ENCODE results near the gene SYF2.

SYF2 gene

DNA sequence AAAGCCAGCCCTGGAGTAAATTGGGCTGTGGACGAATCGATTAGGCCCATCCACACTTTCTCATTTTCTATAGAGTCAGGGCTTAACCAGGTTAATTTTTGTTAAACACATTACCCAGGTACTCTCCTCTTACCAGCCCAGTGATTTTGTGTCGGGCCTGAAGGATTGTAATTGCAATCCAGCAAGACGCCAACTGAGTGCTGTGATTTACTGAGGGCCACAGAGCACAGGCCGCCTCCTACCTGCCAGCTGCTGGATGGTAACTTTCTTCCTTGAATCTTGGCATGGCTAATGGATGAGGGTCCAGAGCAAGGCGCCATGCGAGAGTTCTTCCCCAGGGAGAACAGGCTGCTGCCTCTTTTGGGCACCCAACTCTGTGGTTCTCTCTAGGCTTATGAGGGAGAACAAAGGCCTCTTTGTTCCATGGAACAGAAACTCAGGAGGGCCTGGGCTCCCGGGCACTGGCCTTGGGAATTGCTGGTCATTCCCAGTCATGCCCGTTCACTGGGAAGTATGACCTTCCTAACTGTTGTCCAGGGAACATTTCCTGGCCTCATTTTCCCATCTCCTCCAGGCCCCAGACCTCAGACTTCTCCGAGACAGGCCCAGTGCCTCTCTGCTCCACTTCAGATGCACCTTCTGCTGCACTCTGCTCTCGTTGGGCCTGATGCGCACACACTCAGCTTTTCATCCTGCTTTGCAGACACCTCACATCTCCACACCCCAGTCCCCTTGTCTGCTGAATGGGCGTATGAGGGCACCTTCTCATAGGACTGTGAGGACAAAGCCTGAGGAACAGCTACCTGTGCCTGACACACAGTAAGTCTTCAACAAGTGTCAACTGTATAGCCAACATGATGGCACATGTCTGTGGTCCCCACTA, 57.3 kb downstream of the SYF2 start:
- no peak for DNase-seq (ENCODE audit: low spot score)
- TF ChIP-seq, protein P1, sequence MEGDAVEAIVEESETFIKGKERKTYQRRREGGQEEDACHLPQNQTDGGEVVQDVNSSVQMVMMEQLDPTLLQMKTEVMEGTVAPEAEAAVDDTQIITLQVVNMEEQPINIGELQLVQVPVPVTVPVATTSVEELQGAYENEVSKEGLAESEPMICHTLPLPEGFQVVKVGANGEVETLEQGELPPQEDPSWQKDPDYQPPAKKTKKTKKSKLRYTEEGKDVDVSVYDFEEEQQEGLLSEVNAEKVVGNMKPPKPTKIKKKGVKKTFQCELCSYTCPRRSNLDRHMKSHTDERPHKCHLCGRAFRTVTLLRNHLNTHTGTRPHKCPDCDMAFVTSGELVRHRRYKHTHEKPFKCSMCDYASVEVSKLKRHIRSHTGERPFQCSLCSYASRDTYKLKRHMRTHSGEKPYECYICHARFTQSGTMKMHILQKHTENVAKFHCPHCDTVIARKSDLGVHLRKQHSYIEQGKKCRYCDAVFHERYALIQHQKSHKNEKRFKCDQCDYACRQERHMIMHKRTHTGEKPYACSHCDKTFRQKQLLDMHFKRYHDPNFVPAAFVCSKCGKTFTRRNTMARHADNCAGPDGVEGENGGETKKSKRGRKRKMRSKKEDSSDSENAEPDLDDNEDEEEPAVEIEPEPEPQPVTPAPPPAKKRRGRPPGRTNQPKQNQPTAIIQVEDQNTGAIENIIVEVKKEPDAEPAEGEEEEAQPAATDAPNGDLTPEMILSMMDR (IDR thresholded peaks at IDR 0.05; ENCODE audit: borderline replicate concordance, control extremely low read depth, extremely low read depth, insufficient read depth, missing control alignments), result no peak
- in situ Hi-C loops (cut with MboI; ENCODE audit: low sequenced_read_pairs, unreplicated experiment), result no loop called here

DNA sequence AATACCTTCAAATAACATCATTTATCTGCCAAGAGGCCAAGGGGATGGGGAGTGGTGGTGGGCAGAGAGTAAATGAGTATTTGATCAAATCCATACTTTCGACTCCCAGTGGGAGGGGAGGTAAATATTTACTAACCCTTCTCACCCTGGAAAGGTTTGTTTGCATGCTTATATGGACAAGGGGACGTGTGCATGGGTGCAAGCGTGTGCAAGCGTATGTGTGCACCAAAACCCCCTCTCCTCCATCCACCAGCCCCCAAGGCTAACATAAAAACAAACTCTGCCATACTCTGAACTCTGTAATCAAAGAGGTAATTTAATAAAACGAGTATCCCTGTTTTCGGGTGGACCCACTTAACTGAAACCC, 58.0 kb downstream of the SYF2 start:
- in situ Hi-C loops (cut with MboI; ENCODE audit: low sequenced_read_pairs, unreplicated experiment), result no loop called here
- DNase-seq (ENCODE audit: low spot score), result no peak
- TF ChIP-seq, protein P1 (IDR thresholded peaks at IDR 0.05; ENCODE audit: borderline replicate concordance, control extremely low read depth, extremely low read depth, insufficient read depth, missing control alignments), result no peak

DNA sequence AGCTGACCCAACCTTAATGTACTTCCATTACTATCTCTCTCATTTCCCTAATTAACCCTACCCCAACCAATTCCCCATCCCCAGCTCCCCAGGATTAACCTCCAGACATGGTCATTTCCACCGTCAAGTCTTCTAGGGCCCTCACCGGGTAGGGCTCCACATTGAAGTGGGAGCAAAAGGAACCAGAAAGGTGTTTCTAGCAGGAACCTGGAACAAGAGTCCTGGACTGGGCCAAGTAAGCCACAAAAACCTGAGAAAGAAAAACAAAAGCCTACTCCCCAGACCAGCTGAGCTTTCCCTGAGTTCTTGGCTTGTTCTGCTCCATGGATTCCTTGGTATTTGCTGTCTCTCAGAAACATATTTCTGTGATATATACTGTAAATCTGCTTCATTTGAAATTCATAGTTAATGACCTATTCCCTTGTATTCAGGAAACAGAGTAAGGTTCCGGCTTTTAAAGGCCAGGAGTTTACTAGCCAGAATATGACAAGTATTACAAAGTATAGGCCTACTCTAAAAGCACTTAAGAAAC, 58.4 kb downstream of the SYF2 start:
- no peak for DNase-seq (ENCODE audit: low spot score)
- in situ Hi-C loops (cut with MboI; ENCODE audit: low sequenced_read_pairs, unreplicated experiment), result no loop called here
- TF ChIP-seq, protein P1 (IDR thresholded peaks at IDR 0.05; ENCODE audit: borderline replicate concordance, control extremely low read depth, extremely low read depth, insufficient read depth, missing control alignments), result no peak
